Left ventricle myocardium superior (tissue), 1 donor: ENCODE data around the gene ATG10. TPM values are rescaled to one million over a fixed set of nuclear protein-coding genes. Genes with fewer than 3 reads are reported as not detected.
A peak's percentile ranks its signal among the peaks of the same experiment; 100 is the strongest.
"Not testable (repeated sequence)": the region's sequence is repeated elsewhere in the genome, so short reads cannot be mapped to it uniquely, and the experiment has no call there.

Experiments
- ATAC-seq: fragments of 200-7000 bp; cut with Tn5 transposase; one replicate; pipeline ENCODE4 v1.9.1; 2020; ENCODE audit warnings: mild to moderate bottlenecking, moderate library complexity
- DNase-seq: peaks from one replicate; pipeline ENCODE4 v3.0.0-alpha.2; 2020
- intact Hi-C: fragments of 100-400 bp; cut with micrococcal nuclease; formaldehyde crosslinking; loops from one replicate; pipeline ENCODE4 v1.11.0; 2022
- long read RNA-seq: library from polyadenylated mRNA; unstranded; transcript quantifications from one replicate; pipeline ENCODE4 v2.0.0, GENCODE V29; 2021
- total RNA-seq: library from RNA; stranded (reverse); fragmentation: NEBNext Ultra II Directional; extraction: Animal tissue kit (Norgen Biotek cat#: 25700); gene quantifications from one replicate; pipeline ENCODE4 v1.2.1, GENCODE V29; 2021
- donor health status: DM: no; HTN: yes; CAD: no; lungs with severe emphysema.

ATG10 gene
- total RNA-seq, result 4.3 TPM
- long read RNA-seq, partial matches to known transcripts, result 0 of 12 reads
- long read RNA-seq, other reads (novel, unspliced or antisense), result 8 of 12 reads

- DNase-seq (peak; percentile 96), ATAC-seq (peak; percentile 99)
- intact Hi-C loops, result loop anchor here (5.0 kb wide), 1 partner anchor 220 kb away; the partner anchor contains the start of gene SSBP2
These were observed at the start of gene ATG10 for GRCh38 chr5:81971712-81972491. Gene ATG10 (plus strand): TSS chr5:81972023. CDS start chr5:81987571, 15,548 bp downstream.

GRCh38 chr5:81922854-81923279 is 49.0 kb upstream of the ATG10 start:
- DNase-seq (no peak), ATAC-seq (no peak)
- intact Hi-C loops, result no loop called here

GRCh38 chr5:81924442-81924841 is 47.4 kb upstream of the ATG10 start:
- peak; percentile 88 for ATAC-seq
- intact Hi-C loops, result no loop called here
- peak; percentile 65 for DNase-seq

- intact Hi-C loops, result no loop called here
- DNase-seq (no peak), ATAC-seq (no peak)
These were observed 46.8 kb upstream of the ATG10 start for GRCh38 chr5:81925009-81925408.

GRCh38 chr5:81925981-81926380 is 45.8 kb upstream of the ATG10 start:
- intact Hi-C loops, result no loop called here
- ATAC-seq (no peak), DNase-seq (no peak)

- intact Hi-C loops, result no loop called here
- DNase-seq (no peak), ATAC-seq (no peak)
These were observed 35.8 kb upstream of the ATG10 start for GRCh38 chr5:81936066-81936465.

- intact Hi-C loops, result no loop called here
- no peak for DNase-seq
These were observed 35.1 kb upstream of the ATG10 start for GRCh38 chr5:81936750-81937149.

GRCh38 chr5:81942746-81943145 is 29.1 kb upstream of the ATG10 start:
- no peak for ATAC-seq
- intact Hi-C loops, result no loop called here
- DNase-seq, result no peak

More at GRCh38 chr5:81936750-81937149, 35.1 kb upstream of the ATG10 start:
- ATAC-seq, result no peak

- ATAC-seq, result no peak
- DNase-seq, result no peak
- intact Hi-C loops, result no loop called here
These were observed 23.5 kb upstream of the ATG10 start for GRCh38 chr5:81948349-81948748.

- no peak for ATAC-seq
- no peak for DNase-seq
- intact Hi-C loops, result no loop called here
These were observed 22.4 kb upstream of the ATG10 start for GRCh38 chr5:81949462-81949861.

GRCh38 chr5:81950996-81951395 is 20.8 kb upstream of the ATG10 start:
- ATAC-seq (no peak), DNase-seq (no peak)
- intact Hi-C loops, result no loop called here

- ATAC-seq, DNase-seq, intact Hi-C loops: not testable (repeated sequence)
These were observed 17.0 kb upstream of the ATG10 start for GRCh38 chr5:81954796-81955195.

- DNase-seq, ATAC-seq, intact Hi-C loops: not testable (repeated sequence)
These were observed 13.7 kb upstream of the ATG10 start for GRCh38 chr5:81958129-81958528.

- intact Hi-C loops, result loop anchor here (10.0 kb wide), 1 partner anchor 107 kb away; no protein-coding TSS in a partner anchor
- no peak for DNase-seq
- ATAC-seq, result no peak
These were observed 10.0 kb upstream of the ATG10 start for GRCh38 chr5:81961651-81962440.

GRCh38 chr5:81963544-81963943 is 8.3 kb upstream of the ATG10 start:
- DNase-seq (no peak), ATAC-seq (no peak)
- intact Hi-C loops, result loop anchor here (10.0 kb wide), 1 partner anchor 109 kb away; no protein-coding TSS in a partner anchor

GRCh38 chr5:81965524-81965923 is 6.3 kb upstream of the ATG10 start:
- no peak for DNase-seq
- intact Hi-C loops, result loop anchor here (10.0 kb wide), 1 partner anchor 111 kb away; no protein-coding TSS in a partner anchor
- ATAC-seq, result no peak

- ATAC-seq (no peak), DNase-seq (no peak)
- intact Hi-C loops, result loop anchor here (10.0 kb wide), 1 partner anchor 114 kb away; no protein-coding TSS in a partner anchor
These were observed 2.6 kb upstream of the ATG10 start for GRCh38 chr5:81969226-81969625.

- intact Hi-C loops, result loop anchor here (5.0 to 10.0 kb wide), 2 partner anchors 115 to 218 kb away; partner anchors contain the start of gene SSBP2
- ATAC-seq (no peak), DNase-seq (no peak)
These were observed 1.9 kb upstream of the ATG10 start for GRCh38 chr5:81969912-81970311.

GRCh38 chr5:81971111-81971711 is 612 bp upstream of the ATG10 start:
- no peak for DNase-seq
- ATAC-seq, result no peak

More at GRCh38 chr5:81971111-81971711, 612 bp upstream of the ATG10 start:
- intact Hi-C loops, result loop anchor here (5.0 kb wide), 1 partner anchor 219 kb away; the partner anchor contains the start of gene SSBP2
